ENCODE data around the gene VTI1A. TPM values are rescaled to one million over a fixed set of nuclear protein-coding genes. Genes with fewer than 3 reads are reported as not detected.
"Not testable (repeated sequence)": the region's sequence is repeated elsewhere in the genome, so short reads cannot be mapped to it uniquely, and the experiment has no call there.

The VTI1A gene
- total RNA-seq, 1 donor from 2014 or later, result 33.3 TPM

- no peak overlapping the region for H3K4me2 ChIP-seq (ENCODE audit: low read length)
- H3K4me3 ChIP-seq (ENCODE audit: insufficient read depth, low read depth, low read length), result no peak overlapping the region
- H3K9ac ChIP-seq (ENCODE audit: low read length), result no peak overlapping the region
- no peak overlapping the region for H2AFZ ChIP-seq (ENCODE audit: low read depth, low read length)
- no peak for TF ChIP-seq EZH2 (IDR thresholded peaks at IDR 0.05; ENCODE audit: insufficient read depth, low read length)
- TF ChIP-seq, protein P1, sequence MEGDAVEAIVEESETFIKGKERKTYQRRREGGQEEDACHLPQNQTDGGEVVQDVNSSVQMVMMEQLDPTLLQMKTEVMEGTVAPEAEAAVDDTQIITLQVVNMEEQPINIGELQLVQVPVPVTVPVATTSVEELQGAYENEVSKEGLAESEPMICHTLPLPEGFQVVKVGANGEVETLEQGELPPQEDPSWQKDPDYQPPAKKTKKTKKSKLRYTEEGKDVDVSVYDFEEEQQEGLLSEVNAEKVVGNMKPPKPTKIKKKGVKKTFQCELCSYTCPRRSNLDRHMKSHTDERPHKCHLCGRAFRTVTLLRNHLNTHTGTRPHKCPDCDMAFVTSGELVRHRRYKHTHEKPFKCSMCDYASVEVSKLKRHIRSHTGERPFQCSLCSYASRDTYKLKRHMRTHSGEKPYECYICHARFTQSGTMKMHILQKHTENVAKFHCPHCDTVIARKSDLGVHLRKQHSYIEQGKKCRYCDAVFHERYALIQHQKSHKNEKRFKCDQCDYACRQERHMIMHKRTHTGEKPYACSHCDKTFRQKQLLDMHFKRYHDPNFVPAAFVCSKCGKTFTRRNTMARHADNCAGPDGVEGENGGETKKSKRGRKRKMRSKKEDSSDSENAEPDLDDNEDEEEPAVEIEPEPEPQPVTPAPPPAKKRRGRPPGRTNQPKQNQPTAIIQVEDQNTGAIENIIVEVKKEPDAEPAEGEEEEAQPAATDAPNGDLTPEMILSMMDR (IDR thresholded peaks at IDR 0.05; ENCODE audit: insufficient read depth, low read depth, low read length), result no peak
- DNase-seq (ENCODE audit: low read depth), result no peak
- Mint-ChIP-seq H3K27ac (ENCODE audit: unreplicated experiment) (no peak overlapping the region), H3K4me3 (ENCODE audit: unreplicated experiment) (no peak overlapping the region), H3K9me3 (ENCODE audit: unreplicated experiment) (no peaks in the 10 kb centered on the region), H3K36me3 (ENCODE audit: low read depth, unreplicated experiment) (peaks cover 14% of the 10 kb centered on the region), H3K27me3 (ENCODE audit: low read depth, unreplicated experiment) (no peaks in the 10 kb centered on the region), H3K4me1 (ENCODE audit: low read depth, unreplicated experiment) (peaks cover 7% of the 10 kb centered on the region)
- H3K9me3 ChIP-seq (ENCODE audit: insufficient read depth, low read depth, low read length), result no peaks in the 10 kb centered on the region
- no peaks in the 10 kb centered on the region for H3K79me2 ChIP-seq (ENCODE audit: insufficient read depth, low read length)
- H3K27ac ChIP-seq (ENCODE audit: low read depth, low read length), result no peak overlapping the region
- no peaks in the 10 kb centered on the region for H4K20me1 ChIP-seq (ENCODE audit: insufficient read depth, low read length)
- H3K27me3 ChIP-seq (ENCODE audit: insufficient read depth, low read length), result no peaks in the 10 kb centered on the region
- H3K36me3 ChIP-seq (ENCODE audit: insufficient read depth, low read length), result no peaks in the 10 kb centered on the region
- peaks cover 3% of the 10 kb centered on the region for H3K4me1 ChIP-seq (ENCODE audit: insufficient read depth, low read length)
- FAIRE-seq, result no peak
Observed at GRCh38 chr10:112539340-112539739, 92.3 kb downstream of the VTI1A start.

DNA sequence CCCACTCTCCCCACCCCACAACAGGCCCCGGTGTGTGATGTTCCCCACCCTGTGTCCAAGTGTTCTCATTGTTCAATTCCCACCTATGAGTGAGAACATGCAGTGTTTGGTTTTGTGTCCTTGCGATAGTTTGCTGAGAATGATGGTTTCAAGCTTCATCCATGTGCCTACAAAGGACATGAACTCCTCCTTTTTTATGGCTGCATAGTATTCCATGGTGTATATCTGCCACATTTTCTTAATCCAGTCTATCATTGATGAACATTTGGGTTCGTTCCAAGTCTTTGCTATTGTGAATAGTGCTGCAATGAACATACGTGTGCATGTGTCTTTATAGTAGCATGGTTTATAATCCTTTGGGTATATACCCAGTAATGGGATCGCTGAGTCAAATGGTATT is 95.8 kb downstream of the VTI1A start:
- H3K9me3 ChIP-seq (ENCODE audit: insufficient read depth, low read depth, low read length); H3K27ac ChIP-seq (ENCODE audit: low read depth, low read length); H3K4me2 ChIP-seq (ENCODE audit: low read length); H4K20me1 ChIP-seq (ENCODE audit: insufficient read depth, low read length); H3K79me2 ChIP-seq (ENCODE audit: insufficient read depth, low read length); H3K9me3 Mint-ChIP-seq (ENCODE audit: unreplicated experiment); H3K9ac ChIP-seq (ENCODE audit: low read length); H3K4me1 ChIP-seq (ENCODE audit: insufficient read depth, low read length); H3K4me3 ChIP-seq (ENCODE audit: insufficient read depth, low read depth, low read length); FAIRE-seq; H3K27me3 ChIP-seq (ENCODE audit: insufficient read depth, low read length); DNase-seq (ENCODE audit: low read depth); H3K36me3 ChIP-seq (ENCODE audit: insufficient read depth, low read length); H3K4me1 Mint-ChIP-seq (ENCODE audit: low read depth, unreplicated experiment); H3K4me3 Mint-ChIP-seq (ENCODE audit: unreplicated experiment); H2AFZ ChIP-seq (ENCODE audit: low read depth, low read length); H3K27ac Mint-ChIP-seq (ENCODE audit: unreplicated experiment); H3K27me3 Mint-ChIP-seq (ENCODE audit: low read depth, unreplicated experiment): not testable (repeated sequence)
- peaks cover 14% of the 10 kb centered on the region for H3K36me3 Mint-ChIP-seq (ENCODE audit: low read depth, unreplicated experiment)

GRCh38 chr10:112546474-112546873 is 99.5 kb downstream of the VTI1A start:
- Histone ChIP-seq H3K4me1 (ENCODE audit: insufficient read depth, low read length) (no peaks in the 10 kb centered on the region), H3K9ac (ENCODE audit: low read length) (no peak overlapping the region), H3K4me3 (ENCODE audit: insufficient read depth, low read depth, low read length) (no peak overlapping the region), H3K27me3 (ENCODE audit: insufficient read depth, low read length) (no peaks in the 10 kb centered on the region), H3K79me2 (ENCODE audit: insufficient read depth, low read length) (no peaks in the 10 kb centered on the region), H3K4me2 (ENCODE audit: low read length) (no peak overlapping the region), H4K20me1 (ENCODE audit: insufficient read depth, low read length) (no peaks in the 10 kb centered on the region), H2AFZ (ENCODE audit: low read depth, low read length) (no peak overlapping the region), H3K36me3 (ENCODE audit: insufficient read depth, low read length) (no peaks in the 10 kb centered on the region), H3K9me3 (ENCODE audit: insufficient read depth, low read depth, low read length) (no peaks in the 10 kb centered on the region), H3K27ac (ENCODE audit: low read depth, low read length) (no peak overlapping the region)
- no peak for DNase-seq (ENCODE audit: low read depth)
- H3K27ac Mint-ChIP-seq (ENCODE audit: unreplicated experiment), result no peak overlapping the region
- no peak for TF ChIP-seq EZH2 (IDR thresholded peaks at IDR 0.05; ENCODE audit: insufficient read depth, low read length)
- TF ChIP-seq, protein P1 (IDR thresholded peaks at IDR 0.05; ENCODE audit: insufficient read depth, low read depth, low read length), result no peak
- no peaks in the 10 kb centered on the region for H3K27me3 Mint-ChIP-seq (ENCODE audit: low read depth, unreplicated experiment)
- peaks cover 12% of the 10 kb centered on the region for H3K36me3 Mint-ChIP-seq (ENCODE audit: low read depth, unreplicated experiment)
- no peaks in the 10 kb centered on the region for H3K9me3 Mint-ChIP-seq (ENCODE audit: unreplicated experiment)
- H3K4me3 Mint-ChIP-seq (ENCODE audit: unreplicated experiment), result no peak overlapping the region
- FAIRE-seq, result no peak
- H3K4me1 Mint-ChIP-seq (ENCODE audit: low read depth, unreplicated experiment), result peaks cover 6% of the 10 kb centered on the region

All from astrocyte (in vitro differentiated cells and primary cell).